22Rv1 (cell line): ENCODE data around the gene PANX1.

ENCODE experiments used
- ZFX ChIP-seq: fragments of 450-650 bp; IDR thresholded peaks from 2 replicates; pipeline ENCODE4 v1.6.1; 2017; ENCODE audit warnings: antibody characterized with exemption, borderline replicate concordance
- TF ChIP-seq, protein P1 (sequence below): fragments of 450-650 bp; IDR thresholded peaks from 2 replicates; pipeline ENCODE4 v1.5.1; 2017; ENCODE audit warnings: mild to moderate bottlenecking

DNA sequence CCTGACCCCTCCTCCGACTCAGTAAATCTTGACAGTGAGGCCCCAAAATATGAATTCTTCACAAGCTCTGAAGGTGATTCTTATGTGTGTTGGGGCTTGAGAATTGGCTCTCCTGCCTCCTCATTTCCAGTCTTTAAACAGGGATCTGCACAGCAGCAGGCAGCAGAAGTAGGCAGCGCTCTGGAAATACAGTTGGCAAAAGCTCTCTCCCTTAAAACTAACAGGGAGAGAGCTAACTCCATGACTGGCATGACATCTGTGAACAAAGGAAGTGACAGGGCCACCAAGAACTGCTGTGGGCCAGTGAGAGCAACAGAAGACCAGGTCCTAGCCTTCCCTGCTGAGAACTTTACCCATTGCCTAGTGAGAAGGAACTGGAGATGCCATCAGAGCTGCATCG is 70.1 kb downstream of the PANX1 start:
- TF ChIP-seq, protein P1, sequence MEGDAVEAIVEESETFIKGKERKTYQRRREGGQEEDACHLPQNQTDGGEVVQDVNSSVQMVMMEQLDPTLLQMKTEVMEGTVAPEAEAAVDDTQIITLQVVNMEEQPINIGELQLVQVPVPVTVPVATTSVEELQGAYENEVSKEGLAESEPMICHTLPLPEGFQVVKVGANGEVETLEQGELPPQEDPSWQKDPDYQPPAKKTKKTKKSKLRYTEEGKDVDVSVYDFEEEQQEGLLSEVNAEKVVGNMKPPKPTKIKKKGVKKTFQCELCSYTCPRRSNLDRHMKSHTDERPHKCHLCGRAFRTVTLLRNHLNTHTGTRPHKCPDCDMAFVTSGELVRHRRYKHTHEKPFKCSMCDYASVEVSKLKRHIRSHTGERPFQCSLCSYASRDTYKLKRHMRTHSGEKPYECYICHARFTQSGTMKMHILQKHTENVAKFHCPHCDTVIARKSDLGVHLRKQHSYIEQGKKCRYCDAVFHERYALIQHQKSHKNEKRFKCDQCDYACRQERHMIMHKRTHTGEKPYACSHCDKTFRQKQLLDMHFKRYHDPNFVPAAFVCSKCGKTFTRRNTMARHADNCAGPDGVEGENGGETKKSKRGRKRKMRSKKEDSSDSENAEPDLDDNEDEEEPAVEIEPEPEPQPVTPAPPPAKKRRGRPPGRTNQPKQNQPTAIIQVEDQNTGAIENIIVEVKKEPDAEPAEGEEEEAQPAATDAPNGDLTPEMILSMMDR, result no peak
- TF ChIP-seq ZFX, result no peak
